HUDEP-2 (cell line): ENCODE results near the gene GPC6.

ENCODE experiments used
- DNase-seq, 76 experiments: peaks; one replicate each; lab custom pipeline; 2025; ENCODE audit not compliant: unreplicated experiment in 76 of 76; lab: John Stamatoyannopoulos, UW

GPC6 gene

GRCh38 chr13:94249512-94249911 is 1022.9 kb downstream of the GPC6 start:
- no peak for DNase-seq

- no peak for DNase-seq
Observed at GRCh38 chr13:94251831-94252608, 1025.4 kb downstream of the GPC6 start.

GRCh38 chr13:94254737-94255136 is 1028.1 kb downstream of the GPC6 start:
- no peak for DNase-seq

GRCh38 chr13:94256721-94257120 is 1030.1 kb downstream of the GPC6 start:
- DNase-seq = no peak

- DNase-seq = no peak
Observed at GRCh38 chr13:94259984-94260383, 1033.4 kb downstream of the GPC6 start.

- DNase-seq = no peak
Observed at GRCh38 chr13:94261163-94261562, 1034.6 kb downstream of the GPC6 start.

GRCh38 chr13:94263038-94263437 is 1036.4 kb downstream of the GPC6 start:
- no peak for DNase-seq

GRCh38 chr13:94267581-94268366 is 1041.2 kb downstream of the GPC6 start:
- DNase-seq = no peak

- DNase-seq = no peak
Observed at GRCh38 chr13:94268661-94269060, 1042.1 kb downstream of the GPC6 start.

- DNase-seq = no peak
Observed at GRCh38 chr13:94269557-94269956, 1043.0 kb downstream of the GPC6 start.

GRCh38 chr13:94270556-94270955 is 1043.9 kb downstream of the GPC6 start:
- no peak for DNase-seq

- no peak for DNase-seq
Observed at GRCh38 chr13:94272038-94272437, 1045.4 kb downstream of the GPC6 start.

- no peak for DNase-seq
Observed at GRCh38 chr13:94280349-94280748, 1053.7 kb downstream of the GPC6 start.

- DNase-seq = no peak
Observed at GRCh38 chr13:94280845-94281244, 1054.2 kb downstream of the GPC6 start.

- no peak for DNase-seq
Observed at GRCh38 chr13:94286581-94286980, 1060.0 kb downstream of the GPC6 start.

GRCh38 chr13:94291631-94292322 is 1065.2 kb downstream of the GPC6 start:
- DNase-seq = no peak

- DNase-seq = no peak
Observed at GRCh38 chr13:94292323-94292640, 1065.7 kb downstream of the GPC6 start.

GRCh38 chr13:94296471-94296870 is 1069.9 kb downstream of the GPC6 start:
- no peak for DNase-seq

GRCh38 chr13:94298346-94298745 is 1071.7 kb downstream of the GPC6 start:
- DNase-seq = no peak

- no peak for DNase-seq
Observed at GRCh38 chr13:94300401-94300800, 1073.8 kb downstream of the GPC6 start.

GRCh38 chr13:94301487-94301886 is 1074.9 kb downstream of the GPC6 start:
- no peak for DNase-seq
